Endodermal cell (in vitro differentiated cells): Measurements from ENCODE around the gene SPRY2. TPM values are rescaled to one million over a fixed set of nuclear protein-coding genes. Genes with fewer than 3 reads are reported as not detected.

Experiments used
- DNase-seq: peaks from one replicate; pipeline ENCODE4 v3.0.0-alpha.2; 2017
- H3K27ac ChIP-seq: 2 replicates; pipeline ENCODE4 v1.5.1; 2013; ENCODE audit warnings: mild to moderate bottlenecking, low read depth, low read length, moderate library complexity
- H3K27me3 ChIP-seq: 2 replicates; pipeline ENCODE4 v1.6.1; 2013; ENCODE audit warnings: mild to moderate bottlenecking, low read length, moderate library complexity; ENCODE audit not compliant: insufficient read depth, control insufficient read depth, poor library complexity, severe bottlenecking
- H3K36me3 ChIP-seq: 2 replicates; pipeline ENCODE4 v1.7.0; 2013; ENCODE audit warnings: mild to moderate bottlenecking, low read length, moderate library complexity; ENCODE audit not compliant: control insufficient read depth, insufficient read depth
- H3K4me1 ChIP-seq: one replicate; pipeline ENCODE4 v1.7.0; 2013; ENCODE audit warnings: low read length; ENCODE audit not compliant: control insufficient read depth, insufficient read depth
- H3K4me3 ChIP-seq: 2 replicates; pipeline ENCODE4 v1.5.1; 2013; ENCODE audit warnings: mild to moderate bottlenecking, low read length, moderate library complexity
- H3K9ac ChIP-seq: 2 replicates; pipeline ENCODE4 v1.6.1; 2013; ENCODE audit warnings: mild to moderate bottlenecking, low read length, moderate library complexity; ENCODE audit not compliant: poor library complexity, severe bottlenecking; ENCODE audit errors: extremely low read depth
- H3K9me3 ChIP-seq: 2 replicates; pipeline ENCODE4 v1.6.1; 2013; ENCODE audit warnings: mild to moderate bottlenecking, low read length, moderate library complexity; ENCODE audit not compliant: control insufficient read depth
- H3K27ac Mint-ChIP-seq: 2 replicates; pipeline ENCODE4 v1.8.0; 2020; ENCODE audit warnings: mixed read lengths
- H3K27me3 Mint-ChIP-seq: 2 replicates; pipeline ENCODE4 v1.8.0; 2021; ENCODE audit warnings: mild to moderate bottlenecking, mixed read lengths; ENCODE audit not compliant: insufficient read depth
- H3K36me3 Mint-ChIP-seq: 2 replicates; pipeline ENCODE4 v1.8.0; 2020; ENCODE audit warnings: low read depth, mixed read lengths
- H3K4me1 Mint-ChIP-seq: 2 replicates; pipeline ENCODE4 v1.8.0; 2020; ENCODE audit warnings: mixed read lengths
- H3K4me3 Mint-ChIP-seq: 2 replicates; pipeline ENCODE4 v1.8.0; 2020; ENCODE audit warnings: mild to moderate bottlenecking, moderate library complexity, mixed read lengths
- H3K9me3 Mint-ChIP-seq: 2 replicates; pipeline ENCODE4 v1.8.0; 2020; ENCODE audit warnings: mild to moderate bottlenecking, mixed read lengths
- WGBS, 2 experiments: methylation state at CpG; one replicate each; pipeline versions ENCODE4 v1.1.5 to v1.1.7; 2013; ENCODE audit warnings: missing lambda C conversion rate in 2 of 2, mixed read lengths in 1 of 2; ENCODE audit not compliant: insufficient coverage in 1 of 2, insufficient read length in 1 of 2; 5-methylcytosine and 5-hydroxymethylcytosine counted together
- total RNA-seq, 2 donors: library from RNA; stranded (reverse); fragmentation: NEBNext Ultra II Directional in 1 of 2; extraction: Animal tissue kit (Norgen Biotek cat#: 25700) in 1 of 2; gene quantifications; 2 replicates in 1 of 2; 3 replicates in 1 of 2; pipeline ENCODE4 v1.2.1, GENCODE V29; 2021
- TF ChIP-seq, protein P1 (sequence below): fragments of 200-600 bp; sonication (generic); conservative IDR thresholded peaks from 2 replicates; pipeline ENCODE4 v1.5.0; 2021; ENCODE audit warnings: antibody characterized with exemption, mild to moderate bottlenecking

The SPRY2 gene
- total RNA-seq, 2 donors from 2014 or later, result 87.7 to 96.9 TPM

DNA sequence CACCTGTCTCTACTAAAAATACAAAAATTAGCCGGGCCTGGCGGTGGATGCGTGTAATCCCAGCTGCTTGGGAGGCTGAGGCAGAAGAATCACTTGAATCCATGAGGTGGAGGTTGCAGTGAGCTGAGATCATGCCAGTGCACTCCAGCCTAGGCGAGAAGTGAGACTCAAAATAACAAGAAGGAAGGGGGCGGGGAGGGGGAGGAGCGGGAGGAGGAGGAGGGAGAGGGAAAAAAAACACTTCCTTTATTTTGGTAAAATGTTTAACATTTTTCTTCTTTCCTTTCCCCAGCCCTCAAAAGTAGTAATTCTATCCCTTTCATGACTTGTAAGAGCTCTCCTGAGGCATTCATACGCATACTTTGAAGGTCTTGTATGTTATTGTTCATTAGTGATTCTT is 44.3 kb downstream of the SPRY2 start:
- Histone ChIP-seq H3K4me1 (peaks cover 9% of the 10 kb centered on the region), H3K4me3 (no peak overlapping the region), H3K27ac (no peak overlapping the region), H3K27me3 (peaks cover 8% of the 10 kb centered on the region), H3K9ac (no peak overlapping the region), H3K9me3 (no peaks in the 10 kb centered on the region), H3K36me3 (no peaks in the 10 kb centered on the region)
- no peak overlapping the region for H3K4me3 Mint-ChIP-seq
- H3K9me3 Mint-ChIP-seq, result no peaks in the 10 kb centered on the region
- DNase-seq, result peak; percentile 51
- no peaks in the 10 kb centered on the region for H3K27me3 Mint-ChIP-seq
- TF ChIP-seq, protein P1, sequence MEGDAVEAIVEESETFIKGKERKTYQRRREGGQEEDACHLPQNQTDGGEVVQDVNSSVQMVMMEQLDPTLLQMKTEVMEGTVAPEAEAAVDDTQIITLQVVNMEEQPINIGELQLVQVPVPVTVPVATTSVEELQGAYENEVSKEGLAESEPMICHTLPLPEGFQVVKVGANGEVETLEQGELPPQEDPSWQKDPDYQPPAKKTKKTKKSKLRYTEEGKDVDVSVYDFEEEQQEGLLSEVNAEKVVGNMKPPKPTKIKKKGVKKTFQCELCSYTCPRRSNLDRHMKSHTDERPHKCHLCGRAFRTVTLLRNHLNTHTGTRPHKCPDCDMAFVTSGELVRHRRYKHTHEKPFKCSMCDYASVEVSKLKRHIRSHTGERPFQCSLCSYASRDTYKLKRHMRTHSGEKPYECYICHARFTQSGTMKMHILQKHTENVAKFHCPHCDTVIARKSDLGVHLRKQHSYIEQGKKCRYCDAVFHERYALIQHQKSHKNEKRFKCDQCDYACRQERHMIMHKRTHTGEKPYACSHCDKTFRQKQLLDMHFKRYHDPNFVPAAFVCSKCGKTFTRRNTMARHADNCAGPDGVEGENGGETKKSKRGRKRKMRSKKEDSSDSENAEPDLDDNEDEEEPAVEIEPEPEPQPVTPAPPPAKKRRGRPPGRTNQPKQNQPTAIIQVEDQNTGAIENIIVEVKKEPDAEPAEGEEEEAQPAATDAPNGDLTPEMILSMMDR, result no peak
- 52 to 72% methylated on average over 3 to 5 of the region's 7 CpGs for WGBS, 2 experiments
- H3K27ac Mint-ChIP-seq, result no peak overlapping the region
- peaks cover 6% of the 10 kb centered on the region for H3K36me3 Mint-ChIP-seq
- H3K4me1 Mint-ChIP-seq, result peaks cover 17% of the 10 kb centered on the region

DNA sequence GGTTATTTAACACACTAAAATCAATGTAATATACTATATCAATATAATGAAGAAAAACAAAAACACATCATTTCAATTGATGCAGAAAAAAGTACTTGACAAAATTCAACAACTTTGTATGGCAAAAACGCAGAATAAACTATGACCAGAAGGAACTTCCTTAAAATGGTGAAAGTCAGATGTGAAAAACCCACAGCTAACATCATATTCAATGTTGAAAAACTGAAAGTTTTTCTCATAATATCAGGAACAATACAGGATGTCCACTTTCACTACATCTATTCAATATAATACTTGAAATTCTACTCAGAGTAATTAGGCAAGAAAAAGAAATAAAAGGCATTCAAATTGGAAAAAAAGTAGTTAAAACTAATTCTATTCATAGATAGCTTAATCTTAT is 50.3 kb downstream of the SPRY2 start:
- WGBS, 2 experiments, result 95 to 100% methylated on average over 1 of the region's 1 CpG
- Histone ChIP-seq H3K27me3 (no peaks in the 10 kb centered on the region), H3K9ac (no peak overlapping the region), H3K4me1 (no peaks in the 10 kb centered on the region), H3K4me3 (no peak overlapping the region), H3K36me3 (no peaks in the 10 kb centered on the region), H3K27ac (no peak overlapping the region), H3K9me3 (no peaks in the 10 kb centered on the region)
- DNase-seq, result no peak
- Mint-ChIP-seq H3K27ac (no peak overlapping the region), H3K4me1 (no peaks in the 10 kb centered on the region), H3K27me3 (no peaks in the 10 kb centered on the region), H3K36me3 (peaks cover 3% of the 10 kb centered on the region), H3K9me3 (no peaks in the 10 kb centered on the region), H3K4me3 (no peak overlapping the region)
- TF ChIP-seq, protein P1, result no peak
